Lung microvascular endothelial cell (primary cell): Measurements from ENCODE around the gene WWP2. TPM values are rescaled to one million over a fixed set of nuclear protein-coding genes. Genes with fewer than 3 reads are reported as not detected.
"Not testable (repeated sequence)": the region's sequence is repeated elsewhere in the genome, so short reads cannot be mapped to it uniquely, and the experiment has no call there.

Source experiments
- DNase-seq, 2 donors: peaks; one replicate each; pipeline versions ENCODE4 v3.0.0 to v3.0.0-alpha.2; 2010; ENCODE audit warnings: low read depth in 2 of 2
- total RNA-seq: library from RNA; depleted of rRNA; stranded (reverse); fragments of >200 nt; gene quantifications from 2 replicates; pipeline ENCODE4 v1.2.1, GENCODE V29; 2014

WWP2 gene
- total RNA-seq, 1 donor from 2014 or later = 15.1 TPM

GRCh38 chr16:69941251-69942098 is 179.3 kb downstream of the WWP2 start:
- DNase-seq = no peak

GRCh38 chr16:69942099-69942491 is 180.0 kb downstream of the WWP2 start:
- no peak for DNase-seq

DNA sequence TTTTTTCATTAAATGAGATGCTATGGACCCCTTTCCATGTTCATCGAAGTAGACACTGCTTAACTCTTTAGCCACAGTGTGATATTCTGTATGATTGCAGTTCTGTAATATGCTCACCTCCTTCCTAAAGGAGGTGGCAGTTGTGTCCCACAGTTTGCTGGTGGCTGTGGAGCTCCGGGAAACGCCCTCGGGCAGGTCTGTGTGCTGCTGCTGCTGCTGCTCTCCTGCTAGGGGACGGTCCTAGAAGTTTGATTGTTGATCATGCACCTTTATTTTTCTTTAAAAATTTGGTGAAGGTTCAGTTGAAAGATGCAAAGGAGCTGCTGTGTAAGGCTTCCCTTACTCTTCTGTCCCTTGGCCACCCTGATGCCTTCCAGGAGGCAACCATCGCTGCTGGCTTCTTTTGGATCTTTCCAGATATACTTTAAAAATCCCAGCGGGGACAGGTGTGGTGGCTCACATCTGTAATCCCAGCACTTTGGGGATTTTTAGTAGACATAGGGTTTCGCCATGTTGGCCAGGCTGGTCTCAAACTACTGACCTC is 180.6 kb downstream of the WWP2 start:
- DNase-seq = no peak

DNA sequence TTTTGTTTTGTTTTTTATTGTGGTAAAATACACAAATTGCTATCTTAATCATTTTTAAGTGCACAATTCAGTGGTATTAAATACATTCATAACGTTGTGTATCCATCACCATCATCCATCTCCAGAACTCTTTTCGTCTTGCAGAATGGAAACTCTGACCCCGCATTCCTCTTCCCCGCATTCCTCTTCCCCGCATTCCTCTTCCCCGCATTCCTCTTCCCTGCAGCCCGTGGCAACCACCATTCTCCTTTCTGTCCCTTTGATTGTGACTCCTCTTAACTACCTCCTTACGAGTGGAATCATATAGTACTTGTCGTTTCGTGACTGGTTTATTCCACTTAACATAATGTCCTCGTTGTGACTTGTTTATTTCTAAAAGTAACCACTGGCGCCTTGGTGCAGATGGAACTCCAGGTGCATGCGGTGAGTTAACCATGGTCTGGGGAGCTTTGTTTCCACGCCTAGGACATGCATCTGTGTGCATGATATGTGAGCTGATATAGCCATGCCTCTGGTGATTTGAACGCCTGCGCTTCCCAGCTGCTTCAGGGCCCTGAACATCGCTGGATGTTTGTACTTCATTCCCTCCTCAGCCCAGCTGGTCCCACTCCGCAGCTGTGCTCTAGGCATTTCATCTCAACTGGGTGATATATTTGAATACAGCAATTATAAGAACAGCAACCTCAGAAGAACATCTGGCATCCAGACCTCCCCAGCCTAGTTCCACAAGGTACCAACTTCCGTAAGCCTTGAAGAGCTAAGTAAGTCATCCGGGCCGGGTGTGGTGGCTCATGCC is 181.3 kb downstream of the WWP2 start:
- not testable (repeated sequence) for DNase-seq

- not testable (repeated sequence) for DNase-seq
These were observed 188.3 kb downstream of the WWP2 start for GRCh38 chr16:69950411-69950810.

DNA sequence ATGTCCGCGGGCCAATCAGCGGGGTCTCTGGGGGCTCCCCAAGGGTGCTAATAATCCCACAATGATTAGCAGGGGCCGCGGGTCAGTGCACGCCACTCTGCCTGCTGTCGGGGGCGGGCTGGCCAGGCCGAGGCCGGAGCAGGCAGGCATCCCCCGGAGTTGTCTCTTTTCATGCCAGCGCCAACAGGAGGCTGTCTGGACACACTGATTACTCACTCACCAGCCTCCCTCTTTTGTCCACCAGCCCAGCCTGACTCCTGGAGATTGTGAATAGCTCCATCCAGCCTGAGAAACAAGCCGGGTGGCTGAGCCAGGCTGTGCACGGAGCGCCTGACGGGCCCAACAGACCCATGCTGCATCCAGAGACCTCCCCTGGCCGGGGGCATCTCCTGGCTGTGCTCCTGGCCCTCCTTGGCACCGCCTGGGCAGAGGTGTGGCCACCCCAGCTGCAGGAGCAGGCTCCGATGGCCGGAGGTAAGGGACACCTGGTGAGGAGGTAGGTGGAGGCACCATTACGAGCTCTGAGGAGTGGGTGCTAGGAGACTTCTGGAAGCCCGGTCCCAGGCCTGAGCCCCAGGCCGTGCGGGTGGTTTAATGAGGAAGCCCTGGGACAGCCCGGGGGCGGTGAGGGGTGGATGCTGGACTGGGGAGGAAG is 189.0 kb downstream of the WWP2 start, which contains the start of gene CLEC18A:
Gene CLEC18A, plus strand, starts transcription at position 318 of the 655 bp plus-strand sequence. Its CDS starts 33 bp downstream, at position 351.
- not testable (repeated sequence) for DNase-seq

DNA sequence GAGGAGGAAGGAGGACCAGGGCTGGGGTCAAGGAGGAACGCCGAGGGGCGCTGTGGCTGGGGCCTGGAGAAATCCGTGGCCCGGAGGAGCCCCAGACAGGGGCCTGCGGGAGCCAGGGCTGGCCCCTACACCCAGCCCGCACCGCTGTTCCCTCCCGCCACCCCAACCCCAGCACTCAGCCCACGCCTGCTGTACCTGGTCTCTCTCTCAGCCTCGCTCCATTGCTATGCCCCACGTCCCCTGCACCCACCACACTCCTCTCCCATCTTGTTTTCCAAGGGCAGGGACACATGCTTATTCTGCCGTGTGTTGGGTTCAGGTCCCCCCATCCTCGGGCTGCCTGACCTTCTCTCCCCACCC is 189.5 kb downstream of the WWP2 start:
- DNase-seq = not testable (repeated sequence)

- DNase-seq = not testable (repeated sequence)
These were observed 190.0 kb downstream of the WWP2 start for GRCh38 chr16:69952116-69952515.

DNA sequence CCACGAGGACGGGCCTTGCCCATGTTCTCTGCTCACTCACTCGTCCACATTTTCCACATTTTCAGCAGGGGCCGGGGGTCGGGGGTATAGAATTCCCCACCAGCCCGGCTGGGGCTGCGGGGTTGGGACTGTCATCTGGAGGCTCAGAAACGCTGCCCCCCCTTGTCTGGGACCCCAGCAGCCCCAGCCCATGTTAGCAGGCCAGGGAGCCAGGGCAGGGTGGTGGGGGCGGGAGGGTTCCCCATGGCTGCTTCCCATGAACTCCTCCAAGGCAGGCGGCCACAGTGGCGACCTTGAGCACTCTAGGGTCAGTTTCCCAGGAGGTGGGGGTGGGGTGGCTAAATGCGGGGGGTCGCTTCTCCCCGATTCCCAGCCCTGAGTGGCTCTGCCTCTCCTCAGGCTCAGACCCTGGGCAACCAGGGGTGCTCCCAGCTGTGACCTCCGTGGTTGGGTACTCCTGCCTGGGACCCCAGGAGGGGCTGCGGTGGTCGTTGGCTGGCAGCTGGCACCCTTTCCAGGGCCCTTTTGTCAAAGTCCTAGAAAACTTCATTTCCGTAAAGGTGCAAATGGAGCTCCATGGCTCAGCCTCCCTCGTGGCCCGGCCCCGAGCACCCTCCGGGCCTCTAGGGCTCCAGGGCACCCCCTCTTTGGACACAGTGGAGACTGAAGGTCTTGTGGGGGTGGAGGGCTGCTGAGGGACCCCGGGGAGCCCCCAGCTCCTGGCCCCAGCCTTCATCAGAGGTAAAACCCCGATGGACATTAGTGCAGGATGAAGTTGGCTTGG is 190.6 kb downstream of the WWP2 start:
- not testable (repeated sequence) for DNase-seq

- DNase-seq = peak in 1 of 2 donors; percentile 0
These were observed 192.1 kb downstream of the WWP2 start for GRCh38 chr16:69954241-69954640.

GRCh38 chr16:69963312-69963711 is 201.2 kb downstream of the WWP2 start:
- DNase-seq = not testable (repeated sequence)

GRCh38 chr16:69964960-69965660 is 203.0 kb downstream of the WWP2 start:
- DNase-seq = peak; percentile 8 to 29

GRCh38 chr16:69965661-69966054 is 203.5 kb downstream of the WWP2 start:
- not testable (repeated sequence) for DNase-seq

DNA sequence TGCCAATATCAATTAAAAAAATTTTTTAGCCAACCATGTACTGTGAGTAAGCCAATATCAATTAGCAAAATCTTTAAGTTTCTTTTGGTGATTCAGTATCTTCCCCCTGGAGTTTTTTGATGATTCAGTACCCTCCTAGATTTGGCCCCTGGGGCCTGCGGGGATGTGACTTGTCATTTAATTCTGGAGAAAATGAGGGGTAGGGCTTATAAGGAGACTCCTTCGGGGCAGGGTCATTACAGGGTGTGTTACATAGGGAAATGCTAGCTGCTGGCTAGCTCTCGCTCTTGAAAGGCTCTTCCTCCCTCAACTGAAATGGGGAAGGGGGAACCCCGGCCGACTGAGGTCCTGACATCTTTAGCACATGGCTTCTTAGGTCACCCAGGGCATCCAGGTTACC is 205.6 kb downstream of the WWP2 start:
- not testable (repeated sequence) for DNase-seq

DNA sequence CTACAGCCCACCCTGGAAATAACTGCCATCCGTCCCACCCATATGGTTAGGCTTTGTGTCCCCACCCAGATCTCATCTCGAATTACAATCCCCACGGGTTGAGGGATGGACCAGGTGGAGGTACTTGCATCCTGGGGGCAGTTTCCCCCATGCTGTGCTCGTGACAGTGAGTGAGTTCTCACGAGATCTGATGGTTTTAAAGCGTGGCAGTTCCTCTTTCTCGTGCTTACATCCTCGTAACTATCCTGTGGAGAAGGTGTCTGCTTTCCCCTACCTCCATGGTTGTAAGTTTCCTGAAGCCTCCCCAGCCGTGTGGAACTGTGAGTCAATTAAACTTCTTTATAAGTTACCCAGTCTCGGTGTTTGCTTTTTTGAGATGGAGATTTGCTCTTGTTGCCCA is 206.0 kb downstream of the WWP2 start:
- DNase-seq = not testable (repeated sequence)

DNA sequence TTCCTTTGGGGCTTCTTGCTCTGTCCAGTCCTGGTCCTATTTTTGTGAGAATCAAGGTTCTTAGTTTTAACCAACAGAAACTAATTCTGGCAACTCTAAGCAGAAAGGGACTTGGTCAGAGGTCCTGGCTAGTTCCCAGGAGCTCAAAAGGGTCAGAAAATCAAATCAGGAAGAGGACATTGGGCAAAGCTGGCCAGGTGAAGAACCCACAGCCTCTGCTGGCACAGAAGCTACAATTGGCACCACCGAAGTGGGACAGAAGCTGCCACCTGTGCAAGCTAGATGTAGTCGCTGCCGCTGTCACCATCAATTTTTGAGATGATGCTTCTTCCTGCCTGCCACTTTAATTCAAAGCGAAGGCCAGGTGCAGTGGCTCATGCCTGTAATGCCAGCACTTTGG is 207.5 kb downstream of the WWP2 start:
- DNase-seq = not testable (repeated sequence)

DNA sequence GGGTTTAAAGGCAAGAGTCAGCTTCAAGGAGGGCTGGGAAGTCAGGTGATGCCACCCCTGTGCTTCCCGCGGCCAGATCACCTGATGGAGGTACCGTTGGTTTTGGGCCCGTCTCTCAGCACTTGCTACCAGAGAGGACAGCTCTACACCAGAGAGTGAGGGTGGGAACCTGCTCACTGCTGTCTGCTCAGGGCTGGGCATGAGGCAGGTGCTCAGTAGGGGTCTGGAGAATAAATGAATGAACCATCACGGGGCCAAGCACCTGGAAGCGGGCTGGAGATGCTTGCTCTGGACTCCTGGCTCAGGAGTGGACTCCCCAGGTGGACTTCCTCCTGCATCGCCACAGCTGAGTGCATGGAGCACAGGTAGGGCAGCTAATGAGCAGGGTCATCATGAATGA is 210.0 kb downstream of the WWP2 start:
- DNase-seq = not testable (repeated sequence)

- DNase-seq = not testable (repeated sequence)
These were observed 210.8 kb downstream of the WWP2 start for GRCh38 chr16:69972935-69973334.

DNA sequence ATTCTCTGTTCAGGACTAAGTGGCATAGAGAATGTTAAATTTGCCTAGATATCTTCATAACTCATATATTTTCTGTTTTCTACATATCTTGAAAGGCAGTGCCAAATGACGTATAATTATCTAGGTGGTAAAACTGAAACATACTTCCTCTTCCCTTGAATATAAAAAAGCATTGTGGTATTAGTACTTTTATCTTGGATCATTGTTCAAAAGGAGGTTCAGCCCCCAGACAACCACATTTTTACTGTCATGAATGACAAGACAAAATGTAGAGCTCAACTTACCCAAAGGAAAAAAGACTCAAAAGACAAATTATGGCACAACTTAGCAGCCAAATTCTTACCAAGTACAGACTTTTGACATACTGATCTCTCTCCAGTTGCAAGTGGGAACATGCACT is 223.1 kb downstream of the WWP2 start:
- DNase-seq = not testable (repeated sequence)
